IgD-negative memory B cell (primary cell): ENCODE results near the gene KLHL28. TPM values are rescaled to one million over a fixed set of nuclear protein-coding genes. Genes with fewer than 3 reads are reported as not detected.
"Not testable (repeated sequence)": the region's sequence is repeated elsewhere in the genome, so short reads cannot be mapped to it uniquely, and the experiment has no call there.

Experiments used
- H3K27ac Mint-ChIP-seq, 3 donors: one replicate each; pipeline ENCODE4 v1.8.0; 2020 to 2022; ENCODE audit warnings: mild to moderate bottlenecking in 3 of 3, mixed read lengths in 3 of 3, moderate library complexity in 1 of 3
- H3K27me3 Mint-ChIP-seq: one replicate; pipeline ENCODE4 v1.8.0; 2021; ENCODE audit warnings: mixed read lengths
- H3K36me3 Mint-ChIP-seq: one replicate; pipeline ENCODE4 v1.8.0; 2020; ENCODE audit warnings: mild to moderate bottlenecking, mixed read lengths
- H3K4me1 Mint-ChIP-seq, 3 donors: one replicate each; pipeline ENCODE4 v1.8.0; 2020 to 2022; ENCODE audit warnings: mixed read lengths in 3 of 3, mild to moderate bottlenecking in 1 of 3
- H3K4me3 Mint-ChIP-seq, 4 donors: one replicate each; pipeline ENCODE4 v1.8.0; 2020 to 2022; ENCODE audit warnings: mild to moderate bottlenecking in 4 of 4, mixed read lengths in 4 of 4, moderate library complexity in 3 of 4
- H3K9me3 Mint-ChIP-seq, 3 donors: one replicate each; pipeline ENCODE4 v1.8.0; 2020 to 2021; ENCODE audit warnings: mixed read lengths in 3 of 3, mild to moderate bottlenecking in 1 of 3
- polyA plus RNA-seq: library from polyadenylated mRNA; unstranded; fragments of 300-500 nt; fragmentation: Illumina TruSeq; gene quantifications from one replicate; pipeline ENCODE4 v1.2.3, GENCODE V29; 2021

KLHL28 gene
- polyA plus RNA-seq, 1 donor from 2014 or later: 26.4 TPM

DNA sequence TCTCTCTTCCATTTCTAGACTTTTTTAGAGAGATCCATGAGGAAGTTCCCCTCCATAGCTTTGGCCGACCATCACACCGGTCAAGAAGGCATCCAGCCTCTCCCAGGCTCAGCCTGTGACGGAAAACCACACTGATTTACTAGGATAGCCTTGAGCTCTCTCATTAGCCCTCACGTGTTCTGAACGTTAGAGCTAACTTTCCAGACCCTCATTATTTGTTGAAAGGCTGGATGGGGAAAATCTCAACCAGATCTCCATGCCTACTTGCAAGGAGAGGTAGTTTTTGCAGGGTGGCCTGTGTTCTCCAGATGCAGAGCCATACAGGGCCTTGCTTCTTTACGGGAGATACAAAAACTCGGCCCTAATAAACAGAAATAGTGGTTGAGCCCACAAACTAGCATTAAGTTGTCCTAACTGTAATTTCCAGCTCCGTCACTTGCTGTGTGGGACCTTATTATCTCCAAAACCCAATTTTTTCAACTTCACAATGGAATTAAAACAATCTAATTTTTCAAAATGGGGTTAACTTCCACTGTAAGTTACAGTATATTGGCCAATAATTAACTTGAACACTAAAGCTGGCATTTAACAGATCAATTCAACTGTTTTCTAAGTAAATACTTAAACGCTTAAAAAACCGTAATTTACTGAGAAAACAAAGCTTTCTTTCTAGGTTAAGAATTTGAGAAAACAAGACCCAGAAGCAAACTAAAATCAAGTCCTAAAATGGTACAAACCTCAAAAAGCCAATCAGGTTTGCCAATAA is 65.3 kb downstream of the KLHL28 start:
- Mint-ChIP-seq H3K36me3 (no peaks in the 10 kb centered on the region), H3K27me3 (peaks cover 1% of the 10 kb centered on the region), H3K4me3 (peak overlapping the region; percentile 83 to 96 (median 92)), H3K9me3 (peaks cover 0 to 6% (median 3%) of the 10 kb centered on the region in 3 donors), H3K4me1 (peaks cover 6 to 16% (median 13%) of the 10 kb centered on the region in 3 donors), H3K27ac (peak overlapping the region; percentile 81 to 97 (median 97))

DNA sequence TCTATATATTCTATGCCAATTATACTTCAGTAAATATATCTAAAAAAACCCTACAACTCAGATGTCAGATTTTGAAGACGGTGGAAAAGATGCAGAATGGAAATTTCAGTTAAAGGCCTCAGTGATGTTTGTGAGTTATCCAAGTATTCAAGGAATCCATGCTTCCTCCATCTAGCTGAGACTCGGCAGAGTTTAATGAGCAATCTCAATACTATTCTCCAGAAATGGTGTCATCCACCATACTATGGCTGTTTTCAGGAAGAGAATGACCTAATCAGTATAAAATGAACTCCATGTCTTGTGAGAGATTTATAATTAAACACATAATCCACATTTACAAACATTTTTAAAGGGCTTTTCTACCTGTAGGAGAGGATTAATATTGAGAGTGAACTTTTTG is 66.0 kb downstream of the KLHL28 start:
- H3K4me3 Mint-ChIP-seq: peak overlapping the region in 1 of 4 donors; percentile 62
- H3K36me3 Mint-ChIP-seq: no peaks in the 10 kb centered on the region
- peaks cover 2 to 6% (median 4%) of the 10 kb centered on the region in 3 donors for H3K9me3 Mint-ChIP-seq
- peaks cover 1% of the 10 kb centered on the region for H3K27me3 Mint-ChIP-seq
- H3K4me1 Mint-ChIP-seq: peaks cover 6 to 16% (median 13%) of the 10 kb centered on the region in 3 donors
- peak overlapping the region in 2 of 3 donors; percentile 47 to 61 for H3K27ac Mint-ChIP-seq

DNA sequence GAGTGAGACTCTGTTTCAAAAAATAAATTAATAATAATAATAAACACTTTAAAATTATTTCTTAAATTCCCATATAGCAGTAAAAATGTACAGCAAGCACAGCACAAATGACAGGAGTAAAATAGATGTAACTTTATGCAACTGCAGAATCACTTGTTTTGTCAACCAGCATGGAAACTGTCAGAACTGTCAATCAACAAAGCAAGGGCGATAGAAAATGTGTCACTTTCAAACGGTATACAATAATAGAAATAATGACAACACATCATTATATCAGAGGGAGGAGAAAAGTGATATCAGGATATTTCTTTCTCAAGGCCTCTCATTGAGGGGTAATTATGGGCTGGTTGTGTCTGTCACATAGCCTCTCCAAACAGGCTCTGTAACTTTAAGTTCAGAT is 68.2 kb downstream of the KLHL28 start:
- Mint-ChIP-seq H3K27me3 (peaks cover 1% of the 10 kb centered on the region), H3K4me1 (peaks cover 6 to 13% (median 12%) of the 10 kb centered on the region in 3 donors), H3K36me3 (no peaks in the 10 kb centered on the region), H3K27ac (no peak overlapping the region), H3K4me3 (peak overlapping the region in 1 of 4 donors; percentile 5), H3K9me3 (peaks cover 2 to 6% (median 5%) of the 10 kb centered on the region in 3 donors)

DNA sequence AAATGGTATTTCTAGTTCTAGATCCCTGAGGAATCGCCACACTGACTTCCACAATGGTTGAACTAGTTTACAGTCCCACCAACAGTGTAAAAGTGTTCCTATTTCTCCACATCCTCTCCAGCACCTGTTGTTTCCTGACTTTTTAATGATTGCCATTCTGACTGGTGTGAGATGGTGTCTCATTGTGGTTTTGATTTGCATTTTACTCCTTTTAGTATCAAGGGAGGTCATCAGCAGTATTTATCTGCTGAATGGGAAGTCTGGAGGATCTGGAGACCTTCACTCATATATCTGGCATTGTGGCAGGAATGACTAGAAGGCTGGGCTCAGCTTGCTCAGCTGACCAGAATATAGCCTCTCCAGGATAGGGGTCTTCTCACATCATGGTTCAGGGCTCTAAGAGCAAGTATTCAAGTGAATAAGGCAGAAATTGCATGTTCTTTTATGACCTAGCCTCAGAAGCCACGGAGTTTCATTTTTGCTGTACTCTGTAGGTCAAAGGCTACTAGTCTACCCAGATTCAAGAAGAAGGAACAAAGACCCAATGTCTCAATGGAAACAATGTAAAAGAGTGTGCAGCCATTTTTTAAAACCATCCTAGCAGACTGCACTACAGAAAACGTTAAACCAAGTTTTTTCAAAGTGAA is 69.9 kb downstream of the KLHL28 start:
- not testable (repeated sequence) for H3K27me3 Mint-ChIP-seq, H3K27ac Mint-ChIP-seq, H3K36me3 Mint-ChIP-seq, H3K9me3 Mint-ChIP-seq, H3K4me1 Mint-ChIP-seq
- peak overlapping the region in 1 of 4 donors; percentile 15 for H3K4me3 Mint-ChIP-seq

DNA sequence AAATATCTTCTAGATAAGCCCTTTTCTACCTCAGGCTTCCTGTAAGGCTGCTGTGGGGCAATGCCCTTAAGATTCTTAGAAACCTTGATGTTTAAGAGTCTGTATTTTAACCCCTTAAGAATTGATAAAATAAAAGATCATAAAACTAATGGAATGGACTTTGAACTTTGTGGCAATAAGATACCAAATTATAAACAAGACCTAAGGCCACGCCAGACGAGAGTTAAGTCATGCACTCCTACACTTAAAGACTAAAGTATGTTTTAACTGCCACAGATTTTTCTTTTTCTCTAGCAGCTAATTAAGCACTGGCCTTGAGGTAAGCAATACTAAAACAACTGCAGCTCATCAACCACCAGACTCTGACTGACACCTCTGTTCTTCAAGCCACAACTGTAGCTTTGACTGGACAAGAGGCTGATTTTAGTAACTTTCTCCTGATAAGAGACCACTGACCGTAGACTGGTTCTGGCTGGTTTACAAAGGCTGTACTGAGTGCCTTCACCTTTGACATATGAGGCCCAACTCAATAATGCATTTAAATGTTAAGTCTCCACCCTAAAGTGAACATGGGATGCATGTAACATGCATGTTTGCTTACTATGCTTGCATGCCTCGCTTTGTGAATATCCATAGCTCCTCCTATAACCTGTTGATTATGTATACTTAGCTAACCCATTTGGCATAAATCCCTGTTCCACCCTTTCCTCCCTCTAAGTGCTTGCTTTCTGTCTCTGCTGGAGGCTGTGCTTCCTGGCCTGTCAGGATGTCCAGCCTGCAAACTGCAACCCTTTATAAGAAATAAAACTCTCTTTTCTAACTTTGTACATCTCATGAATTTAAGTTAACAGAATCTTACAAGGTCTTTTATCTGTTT is 71.9 kb downstream of the KLHL28 start:
- no peak overlapping the region for H3K4me3 Mint-ChIP-seq
- H3K4me1 Mint-ChIP-seq: peaks cover 0 to 3% (median 0%) of the 10 kb centered on the region in 3 donors
- no peaks in the 10 kb centered on the region for H3K36me3 Mint-ChIP-seq
- H3K27ac Mint-ChIP-seq: no peak overlapping the region
- H3K27me3 Mint-ChIP-seq: peaks cover 1% of the 10 kb centered on the region
- peaks cover 2 to 6% (median 5%) of the 10 kb centered on the region in 3 donors for H3K9me3 Mint-ChIP-seq

DNA sequence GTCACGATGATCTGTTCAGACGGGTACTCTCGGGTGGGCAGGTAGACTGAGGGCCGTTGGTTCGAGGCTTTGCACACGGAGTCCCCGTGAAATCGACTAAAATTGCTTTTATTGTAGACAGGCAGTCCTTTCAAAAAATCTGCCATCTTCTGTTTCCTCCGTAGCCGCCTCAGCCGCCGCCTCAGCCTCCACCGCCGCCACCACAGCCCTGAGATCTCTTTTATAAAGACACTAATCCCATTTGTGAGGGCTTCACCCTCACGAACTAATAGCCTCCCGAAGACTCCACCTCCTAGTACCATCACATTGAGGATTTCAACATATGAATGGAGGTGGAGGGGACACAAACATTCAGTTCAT is 74.2 kb downstream of the KLHL28 start:
- Mint-ChIP-seq H3K9me3 (peaks cover 6 to 10% (median 6%) of the 10 kb centered on the region in 3 donors), H3K27me3 (peaks cover 1% of the 10 kb centered on the region), H3K36me3 (peaks cover 2% of the 10 kb centered on the region), H3K27ac (no peak overlapping the region), H3K4me1 (peaks cover 0 to 3% (median 0%) of the 10 kb centered on the region in 3 donors), H3K4me3 (no peak overlapping the region)

DNA sequence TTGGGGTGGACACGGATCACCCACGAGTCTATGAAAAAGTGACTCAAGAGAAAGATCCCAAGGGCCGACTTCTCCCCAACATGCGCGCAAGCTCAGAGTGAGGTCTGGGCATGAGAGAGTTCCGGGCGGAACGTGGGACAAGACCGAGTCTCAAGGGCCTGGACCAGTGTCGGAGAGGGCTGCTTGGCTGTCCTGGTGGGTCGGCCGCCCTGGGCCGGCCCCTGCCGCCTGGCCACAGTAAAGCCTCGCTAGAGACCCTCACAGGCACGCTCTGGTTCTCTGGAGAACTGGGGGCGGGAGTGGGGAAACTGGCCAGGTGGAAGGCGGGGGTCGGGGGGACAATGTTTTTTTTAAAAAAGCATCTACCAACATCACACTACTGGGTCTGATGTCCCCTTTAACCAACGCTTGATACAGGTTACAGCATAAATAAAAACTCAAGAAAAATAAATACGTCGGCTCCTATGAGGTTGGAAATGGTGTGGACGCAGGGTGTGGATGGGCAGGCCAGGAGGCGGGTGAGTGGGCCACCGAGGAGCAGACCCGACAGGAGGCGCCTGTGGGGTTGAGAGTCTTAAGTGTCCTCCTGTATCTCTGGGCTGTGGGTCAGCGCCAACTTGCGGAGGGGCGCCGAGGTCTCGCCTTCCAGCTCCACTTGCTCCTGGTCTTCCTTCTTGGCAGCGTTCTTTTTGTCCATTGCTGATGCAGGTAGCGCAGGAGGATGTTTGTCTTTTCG is 74.7 kb downstream of the KLHL28 start:
- Mint-ChIP-seq H3K36me3 (peaks cover 2% of the 10 kb centered on the region), H3K4me1 (peaks cover 0 to 3% (median 0%) of the 10 kb centered on the region in 3 donors), H3K27me3 (peaks cover 1% of the 10 kb centered on the region)

DNA sequence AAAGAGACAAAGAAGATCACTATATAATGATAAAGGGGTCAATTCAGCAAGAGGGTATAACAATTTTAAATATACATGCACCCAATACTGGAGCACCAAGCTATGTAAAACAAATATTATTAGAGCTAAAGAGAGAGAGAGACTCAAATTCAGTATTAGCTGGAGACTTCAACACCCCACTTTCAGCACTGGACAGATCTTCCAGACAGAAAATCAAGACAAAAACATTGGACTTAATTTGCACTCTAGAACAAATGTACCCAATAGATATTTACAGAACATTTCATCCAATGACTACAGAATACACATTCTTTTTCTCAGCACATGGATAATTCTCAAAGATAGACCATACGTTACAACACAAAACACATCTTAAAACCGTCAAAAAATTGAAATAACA is 81.0 kb downstream of the KLHL28 start:
- H3K36me3 Mint-ChIP-seq: peaks cover 7% of the 10 kb centered on the region
- no peaks in the 10 kb centered on the region for H3K4me1 Mint-ChIP-seq
- H3K27ac Mint-ChIP-seq: no peak overlapping the region
- no peaks in the 10 kb centered on the region for H3K27me3 Mint-ChIP-seq
- peaks cover 4 to 16% (median 15%) of the 10 kb centered on the region in 3 donors for H3K9me3 Mint-ChIP-seq
- H3K4me3 Mint-ChIP-seq: no peak overlapping the region

More for the DNA sequence above, 74.7 kb downstream of the KLHL28 start:
- Mint-ChIP-seq H3K27ac (no peak overlapping the region), H3K9me3 (peaks cover 6 to 15% (median 8%) of the 10 kb centered on the region in 3 donors), H3K4me3 (no peak overlapping the region)

Other genes starting within 250 kb of the KLHL28 start
- gene TOGARAM1, start 243 bp upstream of the KLHL28 start, polyA plus RNA-seq: 11.0 TPM
- 18.1 TPM for gene PRPF39, start 122.2 kb upstream of the KLHL28 start, polyA plus RNA-seq
- gene FKBP3, start 172.5 kb upstream of the KLHL28 start, polyA plus RNA-seq: 63.6 TPM
- gene FANCM, start 174.0 kb upstream of the KLHL28 start, polyA plus RNA-seq: 8.0 TPM